Fibroblast of mammary gland (primary cell): ENCODE results near the gene ZDBF2.

Experiments used
- DNase-seq: peaks from one replicate; pipeline ENCODE4 v3.0.0-alpha.2; 2010; ENCODE audit warnings: low read depth
- H3K4me3 ChIP-seq: 2 replicates; pipeline ENCODE4 v1.5.1; 2011; ENCODE audit warnings: low read depth, mild to moderate bottlenecking, low read length, moderate library complexity; ENCODE audit not compliant: control insufficient read depth
- CTCF ChIP-seq: conservative IDR thresholded peaks from 2 replicates; pipeline ENCODE4 v1.5.1; 2011; ENCODE audit warnings: low read depth, low read length, inconsistent platforms; ENCODE audit not compliant: control insufficient read depth, insufficient read depth

ZDBF2 gene

GRCh38 chr2:206232287-206233035 lies 42.0 kb upstream of the ZDBF2 start:
- TF ChIP-seq CTCF = no peak
- no peak for DNase-seq

GRCh38 chr2:206239157-206239556 lies 35.3 kb upstream of the ZDBF2 start:
- H3K4me3 ChIP-seq = no peak overlapping the region
- no peak for TF ChIP-seq CTCF
- no peak for DNase-seq

More at GRCh38 chr2:206232287-206233035, 42.0 kb upstream of the ZDBF2 start:
- no peak overlapping the region for H3K4me3 ChIP-seq

- TF ChIP-seq CTCF = no peak
- peak; percentile 80 for DNase-seq
- no peak overlapping the region for H3K4me3 ChIP-seq
Observed at GRCh38 chr2:206240327-206240726, 34.1 kb upstream of the ZDBF2 start.

GRCh38 chr2:206241736-206242135 lies 32.7 kb upstream of the ZDBF2 start:
- no peak overlapping the region for H3K4me3 ChIP-seq
- peak; percentile 83 for DNase-seq
- TF ChIP-seq CTCF = no peak

- TF ChIP-seq CTCF = no peak
- no peak for DNase-seq
- H3K4me3 ChIP-seq = no peak overlapping the region
Observed at GRCh38 chr2:206245265-206245672, 29.2 kb upstream of the ZDBF2 start.

- H3K4me3 ChIP-seq = no peak overlapping the region
- TF ChIP-seq CTCF = peak; percentile 12
- DNase-seq = no peak
Observed at GRCh38 chr2:206250041-206250897, 24.2 kb upstream of the ZDBF2 start.
